ENCODE results near the gene MFN2. TPM values are rescaled to one million over a fixed set of nuclear protein-coding genes. Genes with fewer than 3 reads are reported as not detected.

The MFN2 gene
- polyA plus RNA-seq, 1 of the 3 experiments (the other 2 are of a cell fraction), result 43.2 TPM

DNA sequence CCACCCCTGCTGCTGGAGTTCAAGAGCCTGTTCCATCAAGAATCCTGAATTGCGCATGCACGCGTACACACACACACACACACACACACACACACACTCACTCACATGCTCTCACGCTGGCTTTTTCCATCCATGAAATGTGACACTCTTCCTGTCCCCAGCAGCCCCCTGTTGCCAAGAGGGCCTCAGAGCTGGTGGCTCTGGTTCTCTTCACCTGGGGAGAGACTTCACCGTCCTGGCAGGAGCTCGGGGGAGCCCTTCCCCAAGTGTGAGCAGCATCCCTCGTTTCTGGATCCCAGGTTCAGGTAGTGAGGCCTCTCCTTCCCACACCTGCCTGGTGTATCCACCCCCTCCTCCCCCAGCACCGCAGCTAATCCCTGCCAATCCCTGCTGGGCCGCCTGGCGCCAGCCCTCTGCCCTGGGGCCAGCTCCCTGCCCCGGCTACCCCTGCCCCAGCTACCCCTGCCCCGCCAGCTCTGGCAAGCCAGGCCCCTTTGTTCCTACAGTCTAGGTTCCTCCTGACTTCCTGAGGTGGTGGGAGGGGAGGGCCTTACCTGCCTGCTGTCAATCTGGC is 35.8 kb upstream of the MFN2 start:
- no peak overlapping the region for H3K9ac ChIP-seq
- H3K27me3 ChIP-seq (ENCODE audit: insufficient read depth), result no peaks in the 10 kb centered on the region
- no peaks in the 10 kb centered on the region for H3K9me2 ChIP-seq
- no peak overlapping the region for H2AFZ ChIP-seq (ENCODE audit: low read depth)
- H3K4me2 ChIP-seq, result no peak overlapping the region
- CTCF ChIA-PET, result interaction anchor here (1.4 kb wide), 1 partner anchor 97 kb away, joined by 4 read pairs; the partner anchor contains the start of gene NPPA
- POLR2A ChIA-PET, result interaction anchor here (1.1 to 5.3 kb wide), 2 partner anchors 10 to 35 kb away, joined by 3 to 39 read pairs; partner anchors contain the start of gene PLOD1
- H3K9me3 ChIP-seq, result no peaks in the 10 kb centered on the region
- WGBS (ENCODE audit: low lambda C conversion rate), result 55% methylated on average over 7 of the region's 12 CpGs
- peaks cover 3 to 36% of the 10 kb centered on the region in 2 experiments; a peak in 2 of 4 replicates for H3K4me1 ChIP-seq (ENCODE audit: control insufficient read depth in 1 of 2, insufficient read depth in 2 of 2, low read depth in 1 of 2, low read length in 1 of 2)
- peak; percentile 50 for DNase-seq
- TF ChIP-seq, protein P1, sequence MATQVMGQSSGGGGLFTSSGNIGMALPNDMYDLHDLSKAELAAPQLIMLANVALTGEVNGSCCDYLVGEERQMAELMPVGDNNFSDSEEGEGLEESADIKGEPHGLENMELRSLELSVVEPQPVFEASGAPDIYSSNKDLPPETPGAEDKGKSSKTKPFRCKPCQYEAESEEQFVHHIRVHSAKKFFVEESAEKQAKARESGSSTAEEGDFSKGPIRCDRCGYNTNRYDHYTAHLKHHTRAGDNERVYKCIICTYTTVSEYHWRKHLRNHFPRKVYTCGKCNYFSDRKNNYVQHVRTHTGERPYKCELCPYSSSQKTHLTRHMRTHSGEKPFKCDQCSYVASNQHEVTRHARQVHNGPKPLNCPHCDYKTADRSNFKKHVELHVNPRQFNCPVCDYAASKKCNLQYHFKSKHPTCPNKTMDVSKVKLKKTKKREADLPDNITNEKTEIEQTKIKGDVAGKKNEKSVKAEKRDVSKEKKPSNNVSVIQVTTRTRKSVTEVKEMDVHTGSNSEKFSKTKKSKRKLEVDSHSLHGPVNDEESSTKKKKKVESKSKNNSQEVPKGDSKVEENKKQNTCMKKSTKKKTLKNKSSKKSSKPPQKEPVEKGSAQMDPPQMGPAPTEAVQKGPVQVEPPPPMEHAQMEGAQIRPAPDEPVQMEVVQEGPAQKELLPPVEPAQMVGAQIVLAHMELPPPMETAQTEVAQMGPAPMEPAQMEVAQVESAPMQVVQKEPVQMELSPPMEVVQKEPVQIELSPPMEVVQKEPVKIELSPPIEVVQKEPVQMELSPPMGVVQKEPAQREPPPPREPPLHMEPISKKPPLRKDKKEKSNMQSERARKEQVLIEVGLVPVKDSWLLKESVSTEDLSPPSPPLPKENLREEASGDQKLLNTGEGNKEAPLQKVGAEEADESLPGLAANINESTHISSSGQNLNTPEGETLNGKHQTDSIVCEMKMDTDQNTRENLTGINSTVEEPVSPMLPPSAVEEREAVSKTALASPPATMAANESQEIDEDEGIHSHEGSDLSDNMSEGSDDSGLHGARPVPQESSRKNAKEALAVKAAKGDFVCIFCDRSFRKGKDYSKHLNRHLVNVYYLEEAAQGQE (IDR thresholded peaks at IDR 0.05; ENCODE audit: low read depth, low read length), result no peak
- TF ChIP-seq, protein P2, sequence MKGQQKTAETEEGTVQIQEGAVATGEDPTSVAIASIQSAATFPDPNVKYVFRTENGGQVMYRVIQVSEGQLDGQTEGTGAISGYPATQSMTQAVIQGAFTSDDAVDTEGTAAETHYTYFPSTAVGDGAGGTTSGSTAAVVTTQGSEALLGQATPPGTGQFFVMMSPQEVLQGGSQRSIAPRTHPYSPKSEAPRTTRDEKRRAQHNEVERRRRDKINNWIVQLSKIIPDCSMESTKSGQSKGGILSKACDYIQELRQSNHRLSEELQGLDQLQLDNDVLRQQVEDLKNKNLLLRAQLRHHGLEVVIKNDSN (IDR thresholded peaks at IDR 0.05; ENCODE audit: borderline replicate concordance, low read depth), result no peak
- TF ChIP-seq POLR2AphosphoS5 (IDR thresholded peaks at IDR 0.05; ENCODE audit: low read depth, low read length) (no peak), NFIC (IDR thresholded peaks at IDR 0.05; ENCODE audit: borderline replicate concordance) (no peak), SIN3A (IDR thresholded peaks at IDR 0.05; ENCODE audit: borderline replicate concordance, low read depth, low read length) (no peak), YY1 (IDR thresholded peaks at IDR 0.05; ENCODE audit: low read depth) (no peak), MXI1 (IDR thresholded peaks at IDR 0.05; ENCODE audit: low read depth, low read length) (no peak), GABPA (IDR thresholded peaks at IDR 0.05; ENCODE audit: low read depth) (no peak), RXRA (IDR thresholded peaks at IDR 0.05; ENCODE audit: borderline replicate concordance, low read depth) (no peak), EP300 (IDR thresholded peaks at IDR 0.05; ENCODE audit: borderline replicate concordance in 1 of 2, low read depth in 1 of 2, low read length in 1 of 2) (peak in 1 of 2 experiments; percentile 35; a peak in 2 of 4 replicates), CHD2 (IDR thresholded peaks at IDR 0.05; ENCODE audit: low read length, partially characterized antibody) (no peak), FOXM1 (IDR thresholded peaks at IDR 0.05; ENCODE audit: low read depth) (no peak), RFX5 (IDR thresholded peaks at IDR 0.05; ENCODE audit: low read length) (no peak), GATA2 (CRISPR knock-in tag; IDR thresholded peaks at IDR 0.05) (no peak), TCF12 (IDR thresholded peaks at IDR 0.05) (peak; percentile 53; the same call in 1 of the 2 replicates), NRF1 (IDR thresholded peaks at IDR 0.05; ENCODE audit: low read depth, low read length) (no peak)
- TF ChIP-seq, protein P3, sequence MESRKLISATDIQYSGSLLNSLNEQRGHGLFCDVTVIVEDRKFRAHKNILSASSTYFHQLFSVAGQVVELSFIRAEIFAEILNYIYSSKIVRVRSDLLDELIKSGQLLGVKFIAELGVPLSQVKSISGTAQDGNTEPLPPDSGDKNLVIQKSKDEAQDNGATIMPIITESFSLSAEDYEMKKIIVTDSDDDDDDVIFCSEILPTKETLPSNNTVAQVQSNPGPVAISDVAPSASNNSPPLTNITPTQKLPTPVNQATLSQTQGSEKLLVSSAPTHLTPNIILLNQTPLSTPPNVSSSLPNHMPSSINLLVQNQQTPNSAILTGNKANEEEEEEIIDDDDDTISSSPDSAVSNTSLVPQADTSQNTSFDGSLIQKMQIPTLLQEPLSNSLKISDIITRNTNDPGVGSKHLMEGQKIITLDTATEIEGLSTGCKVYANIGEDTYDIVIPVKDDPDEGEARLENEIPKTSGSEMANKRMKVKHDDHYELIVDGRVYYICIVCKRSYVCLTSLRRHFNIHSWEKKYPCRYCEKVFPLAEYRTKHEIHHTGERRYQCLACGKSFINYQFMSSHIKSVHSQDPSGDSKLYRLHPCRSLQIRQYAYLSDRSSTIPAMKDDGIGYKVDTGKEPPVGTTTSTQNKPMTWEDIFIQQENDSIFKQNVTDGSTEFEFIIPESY (IDR thresholded peaks at IDR 0.05; ENCODE audit: borderline replicate concordance, low read depth), result no peak
- no peaks in the 10 kb centered on the region for H3F3A ChIP-seq (replicated peaks; ENCODE audit: insufficient read depth)
- peaks cover 25% of the 10 kb centered on the region; the same call in 1 of the 2 replicates for H3K79me2 ChIP-seq (ENCODE audit: insufficient read depth)
- peak overlapping the region in 1 of 2 experiments; percentile 68; a peak in 2 of 4 replicates for H3K27ac ChIP-seq (ENCODE audit: low read depth in 2 of 2, low read length in 1 of 2)
- no peak overlapping the region for H3K4me3 ChIP-seq (ENCODE audit: low read depth in 2 of 2, low read length in 1 of 2)
- peaks cover 0 to 34% of the 10 kb centered on the region in 2 experiments for H3K36me3 ChIP-seq (replicated peaks in 1 of 2; ENCODE audit: control insufficient read depth in 1 of 2, insufficient read depth in 2 of 2, low read length in 1 of 2)
- H4K20me1 ChIP-seq (ENCODE audit: insufficient read depth), result 0 out of 2 replicates have a peak, but pooled peaks cover 4% of the 10 kb centered on the region

All from SK-N-SH (cell line).